NCI-H187 treated with DMSO at 0.1 percent for 48 hours (cell line): ENCODE data around the gene C19orf47.
"Not testable (repeated sequence)": the region's sequence is repeated elsewhere in the genome, so short reads cannot be mapped to it uniquely, and the experiment has no call there.

ENCODE experiments used
- DNase-seq: peaks from one replicate; lab custom pipeline; 2025; lab: John Stamatoyannopoulos, UW

C19orf47 gene

GRCh38 chr19:40348961-40349507 is 837 bp upstream of the C19orf47 start:
- DNase-seq: no peak

GRCh38 chr19:40344422-40344821 is 3.8 kb downstream of the C19orf47 start:
- no peak for DNase-seq

DNA sequence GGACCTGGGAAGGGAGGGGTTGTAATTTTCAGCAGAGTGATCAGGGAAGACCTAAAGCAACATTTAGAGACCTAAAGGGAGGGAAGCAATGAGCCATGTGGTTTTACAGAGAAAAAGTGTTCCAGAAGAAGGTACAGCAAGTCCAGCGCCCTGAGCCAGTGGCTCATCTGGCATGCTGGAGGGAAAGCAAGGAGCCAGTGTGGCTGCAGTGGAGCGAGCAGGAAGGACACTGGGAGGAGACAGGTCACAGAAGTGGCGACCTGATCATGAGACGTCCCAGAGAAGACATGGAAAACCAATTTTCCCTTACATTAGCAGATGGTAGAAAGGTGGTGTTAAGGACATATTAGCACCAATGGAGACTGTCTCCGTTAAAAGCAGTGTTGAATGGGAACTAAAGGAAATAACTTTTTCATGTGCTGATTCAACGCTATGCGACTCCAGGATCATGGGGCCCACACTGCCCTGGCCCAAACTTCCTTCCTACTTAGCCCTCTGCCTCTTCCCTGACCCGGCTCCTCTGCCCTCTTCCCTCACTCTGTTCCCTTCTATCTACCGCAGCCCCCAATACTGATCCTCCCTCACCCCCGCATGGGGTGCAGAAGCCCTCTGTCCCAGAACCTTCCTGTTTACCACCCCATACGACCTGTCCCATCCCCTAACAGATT is 5.4 kb downstream of the C19orf47 start:
- DNase-seq: no peak

DNA sequence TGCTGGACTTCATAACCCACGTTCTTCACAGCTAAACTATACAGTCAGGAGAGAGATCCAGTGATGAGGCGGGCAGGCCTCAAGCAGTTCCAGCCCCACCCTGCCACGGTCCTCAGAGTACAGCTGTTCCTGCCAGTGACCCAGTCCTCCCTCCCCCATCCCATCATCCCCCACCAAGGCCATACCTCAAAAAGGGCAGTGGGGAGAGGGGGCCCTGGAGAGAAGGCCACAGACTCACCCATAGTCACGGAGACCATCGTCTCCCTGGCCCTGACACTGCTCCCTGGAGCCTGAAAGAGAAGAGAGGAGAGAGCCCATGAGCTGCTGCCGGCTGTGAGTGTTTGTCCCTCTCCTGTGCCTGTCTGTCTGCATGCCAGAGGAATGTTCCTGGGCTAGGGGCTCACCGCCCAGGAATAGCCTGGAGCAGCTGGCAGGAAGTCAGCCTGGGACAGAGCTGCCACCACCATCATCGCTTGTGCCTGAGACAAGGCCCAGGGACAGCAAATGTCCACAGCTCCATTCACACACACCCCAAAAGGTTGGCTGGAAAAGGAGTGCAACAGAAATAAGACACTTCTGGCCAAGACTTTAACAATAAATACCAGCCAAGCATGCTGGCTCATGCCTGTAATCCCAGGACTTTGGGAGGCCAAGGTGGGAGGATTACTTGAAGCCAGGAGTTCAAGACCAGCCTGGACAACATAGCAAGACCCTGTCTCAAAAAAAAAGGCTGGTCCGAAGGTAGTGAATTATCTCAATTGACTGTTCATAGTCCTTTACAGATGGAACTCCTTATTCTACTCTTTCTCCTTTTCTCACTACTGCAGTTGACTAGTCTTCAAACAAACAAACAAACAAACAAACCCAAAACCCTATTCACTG is 6.4 kb downstream of the C19orf47 start:
- no peak for DNase-seq

DNA sequence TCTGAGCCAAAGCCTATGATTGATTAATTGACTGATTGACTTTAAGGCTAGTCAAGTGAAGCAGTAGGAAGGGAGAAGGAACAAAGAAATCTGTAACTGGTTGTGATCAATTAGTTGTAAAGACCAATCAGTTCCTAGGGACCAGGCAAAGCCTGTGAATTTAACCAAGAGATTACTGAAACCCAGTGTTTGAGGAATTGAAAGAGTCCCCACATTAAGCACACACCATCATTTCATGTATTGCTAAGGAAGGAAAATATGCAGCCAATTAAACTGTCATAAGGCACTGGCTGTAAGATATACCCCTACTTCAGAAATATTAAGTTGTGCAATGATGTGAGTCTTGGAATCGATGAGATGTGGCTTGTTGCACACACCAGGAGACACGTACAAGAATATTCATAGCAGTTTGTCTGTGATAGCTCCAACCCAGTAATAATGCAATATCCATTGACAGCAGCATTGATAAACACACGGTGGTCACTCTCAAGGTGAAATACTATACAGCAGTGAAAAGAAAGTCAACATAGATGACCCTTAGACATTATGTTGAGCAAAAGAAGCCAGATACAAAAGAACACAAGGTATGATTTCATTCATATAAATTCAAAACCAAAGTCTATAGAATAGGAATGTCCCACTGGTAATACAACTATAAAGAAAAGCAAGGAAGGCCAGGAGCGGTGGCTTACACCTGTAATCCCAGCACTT is 9.0 kb downstream of the C19orf47 start:
- no peak for DNase-seq

DNA sequence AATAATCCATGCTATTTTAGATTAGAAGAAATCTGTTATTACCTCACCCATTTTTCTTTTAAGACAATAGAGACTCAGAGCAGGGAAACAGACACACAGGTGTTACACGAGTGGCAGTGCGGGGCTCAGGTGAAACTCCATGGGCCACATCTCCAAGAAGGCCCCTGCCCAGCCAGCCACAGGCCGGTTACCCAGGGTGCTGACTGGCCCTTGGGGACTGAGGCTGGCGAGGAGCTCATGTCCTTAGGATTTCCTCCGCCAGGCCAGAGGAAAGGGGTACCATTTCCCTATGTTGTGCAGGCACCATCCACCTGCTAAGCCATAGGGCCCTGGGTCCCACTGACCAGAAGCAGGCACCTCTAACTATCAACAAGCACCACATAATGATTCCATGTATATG is 10.6 kb downstream of the C19orf47 start:
- DNase-seq: no peak

DNA sequence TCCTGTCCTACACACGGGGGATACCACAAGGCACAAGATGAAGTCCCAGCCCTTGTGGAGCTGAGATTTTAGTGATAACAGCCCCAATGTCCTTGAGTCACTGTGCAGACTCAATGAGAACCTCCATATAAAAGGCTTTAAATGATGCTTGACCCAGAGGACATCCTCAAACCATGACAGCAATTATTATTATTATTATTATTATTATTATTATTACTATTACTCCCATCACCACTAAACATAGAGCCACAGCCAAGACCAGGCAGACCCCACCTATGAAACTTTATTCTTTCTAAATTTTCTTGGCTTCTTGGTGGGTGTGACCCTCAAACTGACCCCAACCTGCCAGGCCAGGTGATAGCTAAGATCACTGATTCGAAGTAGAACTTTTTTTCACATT is 11.1 kb downstream of the C19orf47 start:
- no peak for DNase-seq

- DNase-seq: no peak
These were observed 11.6 kb downstream of the C19orf47 start for GRCh38 chr19:40336601-40336900.

GRCh38 chr19:40335855-40336600 is 12.2 kb downstream of the C19orf47 start:
- DNase-seq: no peak

- DNase-seq: no peak
These were observed 13.1 kb downstream of the C19orf47 start for GRCh38 chr19:40335101-40335500.

- not testable (repeated sequence) for DNase-seq
These were observed 15.1 kb downstream of the C19orf47 start for GRCh38 chr19:40333083-40333482.

DNA sequence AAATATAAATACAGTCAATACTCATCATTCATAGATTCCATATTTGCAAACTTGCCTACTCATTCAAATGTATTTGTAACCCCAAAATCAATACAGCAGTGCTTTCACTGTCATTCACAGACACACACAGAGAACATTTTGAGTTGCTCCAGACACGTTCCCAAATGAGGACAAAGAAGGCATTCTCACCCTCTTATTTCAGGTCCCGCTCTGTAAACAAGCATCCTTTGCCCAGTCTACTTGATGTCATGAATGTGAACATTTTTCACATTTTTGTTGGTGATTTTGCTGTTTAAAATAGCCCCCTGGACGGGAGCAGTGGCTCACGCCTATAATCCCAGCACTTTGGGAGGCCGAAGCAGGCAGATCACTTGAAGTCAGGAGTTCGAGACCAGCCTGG is 15.5 kb downstream of the C19orf47 start:
- no peak for DNase-seq

DNA sequence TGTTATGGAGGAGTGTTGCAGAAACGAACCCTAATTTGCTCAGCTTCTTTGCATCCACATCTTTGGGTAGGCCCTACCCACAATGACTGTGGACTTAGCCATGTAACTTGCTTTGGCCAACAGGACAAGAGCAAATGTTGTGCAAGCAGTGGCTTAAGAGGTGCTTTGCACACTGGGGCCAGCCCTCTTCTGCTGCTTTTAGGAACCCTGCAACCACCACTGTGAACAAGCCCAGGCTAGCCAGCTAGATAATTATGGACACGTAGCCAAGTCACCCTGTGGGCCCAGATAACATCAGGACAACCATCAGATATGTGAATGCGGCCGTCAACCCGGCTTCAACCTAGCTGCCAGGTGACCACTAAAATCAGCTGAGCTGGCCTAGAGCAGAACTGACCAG is 17.1 kb downstream of the C19orf47 start:
- DNase-seq: no peak

GRCh38 chr19:40326201-40326600 is 22.0 kb downstream of the C19orf47 start:
- DNase-seq: no peak

GRCh38 chr19:40323705-40324104 is 24.5 kb downstream of the C19orf47 start:
- DNase-seq: no peak

DNA sequence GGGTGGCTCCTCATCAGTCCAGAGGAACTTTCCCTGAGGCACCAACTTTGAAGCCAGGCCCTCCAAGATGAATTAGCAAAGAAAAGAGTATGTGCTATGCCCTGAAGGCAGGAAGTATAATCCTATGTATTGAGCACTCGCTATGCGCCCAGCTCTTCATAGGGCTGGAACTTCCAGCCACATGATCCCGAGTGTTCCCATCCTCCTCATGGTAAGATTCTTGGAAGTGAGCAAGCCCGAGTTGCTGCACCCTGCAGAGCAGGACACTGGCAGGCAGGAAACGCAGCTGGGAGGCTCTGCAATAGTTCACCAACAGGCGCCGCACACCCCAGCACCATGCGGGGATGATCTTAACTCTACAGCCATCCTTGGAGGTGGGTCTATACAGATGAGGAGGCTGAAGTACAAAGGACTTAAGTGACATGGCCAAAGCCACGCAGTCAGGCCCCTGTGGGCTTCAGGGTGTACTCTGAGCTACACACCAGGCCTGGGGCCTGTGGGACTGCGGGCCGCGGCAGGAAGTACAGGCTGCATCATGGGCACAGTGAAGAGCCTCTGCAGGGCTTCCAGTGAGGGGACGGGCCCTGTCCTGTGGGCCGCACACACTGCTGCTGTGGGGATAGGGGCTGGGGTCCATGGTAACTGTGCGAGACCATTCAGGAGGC is 25.1 kb downstream of the C19orf47 start:
- no peak for DNase-seq

- no peak for DNase-seq
These were observed 26.0 kb downstream of the C19orf47 start for GRCh38 chr19:40322271-40322610.

DNA sequence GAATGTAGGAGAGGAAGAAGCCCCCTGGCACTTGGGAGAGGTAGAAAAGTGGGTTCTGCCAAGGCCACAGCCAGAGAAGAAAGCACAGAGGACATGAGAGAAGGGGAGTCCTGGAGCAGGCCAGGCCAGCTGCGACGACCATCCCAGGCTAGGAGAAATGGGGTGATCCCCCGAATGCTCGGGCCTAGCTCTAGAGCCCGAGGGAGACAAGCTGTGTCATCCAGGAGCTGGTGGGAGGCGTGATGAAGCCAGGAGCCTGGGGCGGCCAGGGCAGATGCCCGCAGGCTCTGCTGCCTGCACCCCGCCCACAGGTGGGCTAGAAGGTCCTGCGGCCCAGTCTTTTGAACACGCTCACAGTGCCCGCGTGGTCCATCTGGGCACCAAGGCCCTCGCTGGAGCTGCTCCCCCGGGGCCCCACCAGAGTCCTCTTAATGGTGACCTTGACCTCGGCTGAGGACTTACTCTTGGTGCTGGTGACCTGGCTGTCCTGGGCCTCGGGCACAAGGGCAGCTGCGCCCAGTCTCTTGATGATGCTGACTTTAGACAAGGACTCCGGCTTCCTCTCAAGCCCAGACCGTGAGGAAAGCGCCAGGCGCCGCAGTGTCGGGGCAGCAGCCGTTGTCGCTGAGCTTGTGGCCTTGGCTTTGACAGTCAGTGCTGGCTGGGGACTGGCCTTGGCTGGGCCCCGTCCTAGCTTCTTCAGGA is 26.5 kb downstream of the C19orf47 start:
- DNase-seq: no peak

DNA sequence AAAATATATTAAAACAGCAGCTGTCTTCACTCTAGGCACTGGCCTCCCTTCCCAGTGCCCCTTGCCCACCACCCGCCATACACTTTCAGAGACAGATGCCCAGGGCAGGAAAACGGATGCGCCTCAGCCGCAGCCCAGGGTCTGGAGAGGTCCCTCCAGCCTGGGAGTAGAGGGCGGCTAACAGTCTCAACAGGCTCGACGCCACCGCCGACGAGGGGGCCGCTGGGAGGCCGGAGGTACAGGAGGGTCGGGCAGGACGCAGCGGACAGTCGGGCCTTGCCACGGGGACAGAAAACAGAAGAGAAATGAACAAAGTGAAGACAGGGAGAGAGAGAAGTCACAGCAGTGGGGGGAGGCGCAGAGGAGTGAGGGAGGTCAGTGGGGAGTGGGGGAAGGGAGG is 27.1 kb downstream of the C19orf47 start:
- no peak for DNase-seq

- no peak for DNase-seq
These were observed 27.6 kb downstream of the C19orf47 start for GRCh38 chr19:40320558-40320935.

GRCh38 chr19:40317338-40317737 is 30.9 kb downstream of the C19orf47 start:
- no peak for DNase-seq
